IMR-90 (cell line): ENCODE measurements around the gene GRPEL2. TPM values are rescaled to one million over a fixed set of nuclear protein-coding genes. Genes with fewer than 3 reads are reported as not detected.
A peak's percentile ranks its signal among the peaks of the same experiment; 100 is the strongest.
"Not testable (repeated sequence)": the region's sequence is repeated elsewhere in the genome, so short reads cannot be mapped to it uniquely, and the experiment has no call there.

Experiments used
- ATAC-seq: fragments of 200-7000 bp; cut with Tn5 transposase; 2 replicates; pipeline ENCODE4 v1.9.1; 2020; ENCODE audit warnings: low read depth, mild to moderate bottlenecking, moderate library complexity
- BruUV-seq: library from RNA; stranded (reverse); fragments of 400-500 nt; replicated peaks from 2 replicates; lab custom pipeline; 2021; lab: Mats Ljungman, UMichigan
- CTCF ChIA-PET: fragments of 300-600 bp; formaldehyde crosslinking; extraction: SDS; loops from one replicate; lab custom pipeline; 2021; ENCODE audit warnings: antibody characterized with exemption; lab: Yijun Ruan, JAX
- POLR2A ChIA-PET: fragments of 300-600 bp; sonication (Branson Sonifier 250); formaldehyde crosslinking; loops from one replicate; lab custom pipeline; 2022; ENCODE audit warnings: antibody characterized with exemption; ENCODE audit not compliant: unreplicated experiment; lab: Charles Lee
- DNase-seq: peaks from one replicate; pipeline ENCODE4 v3.0.0; 2013
- H2AFZ ChIP-seq: replicated peaks from 2 replicates; pipeline ENCODE3; 2013; ENCODE audit warnings: low read length, mild to moderate bottlenecking; ENCODE audit not compliant: poor library complexity
- H2AK5ac ChIP-seq: 2 replicates; pipeline ENCODE4 v1.6.1; 2013; ENCODE audit warnings: low read depth, low read length, inconsistent platforms
- H2AK9ac ChIP-seq: replicated peaks from 2 replicates; pipeline ENCODE3; 2013; ENCODE audit warnings: mild to moderate bottlenecking, low read depth, low read length, moderate library complexity; ENCODE audit not compliant: poor library complexity
- H2BK120ac ChIP-seq: 2 replicates; pipeline ENCODE4 v1.6.1; 2013; ENCODE audit warnings: low read depth, low read length, inconsistent platforms
- H2BK15ac ChIP-seq: 3 replicates; pipeline ENCODE4 v1.6.1; 2013; ENCODE audit warnings: low read depth, low read length, inconsistent platforms
- H2BK20ac ChIP-seq: 2 replicates; pipeline ENCODE4 v1.6.1; 2013; ENCODE audit warnings: low read depth, mild to moderate bottlenecking, inconsistent platforms, low read length, moderate library complexity
- H2BK5ac ChIP-seq: 2 replicates; pipeline ENCODE4 v1.6.1; 2013; ENCODE audit warnings: mild to moderate bottlenecking, low read depth, low read length, inconsistent platforms; ENCODE audit not compliant: poor library complexity, severe bottlenecking
- H3K14ac ChIP-seq: replicated peaks from 2 replicates; pipeline ENCODE4 v1.6.1; 2013; ENCODE audit warnings: low read depth, low read length, inconsistent platforms
- H3K18ac ChIP-seq: 2 replicates; pipeline ENCODE4 v1.6.1; 2013; ENCODE audit warnings: low read depth, low read length, control low read depth
- H3K23ac ChIP-seq: 2 replicates; pipeline ENCODE4 v1.6.1; 2013; ENCODE audit warnings: low read depth, low read length, inconsistent platforms
- H3K27ac ChIP-seq: 2 replicates; pipeline ENCODE4 v1.5.1; 2013; ENCODE audit warnings: mild to moderate bottlenecking, control low read depth, low read length; ENCODE audit not compliant: insufficient read depth
- H3K27me3 ChIP-seq: 2 replicates; pipeline ENCODE4 v1.6.1; 2013; ENCODE audit warnings: low read length; ENCODE audit not compliant: control insufficient read depth, insufficient read depth
- H3K36me3 ChIP-seq: 2 replicates; pipeline ENCODE4 v1.6.1; 2013; ENCODE audit warnings: low read length, mixed read lengths; ENCODE audit not compliant: control insufficient read depth, insufficient read depth
- H3K4ac ChIP-seq: 2 replicates; pipeline ENCODE4 v1.6.1; 2013; ENCODE audit warnings: low read depth, low read length, inconsistent platforms
- H3K4me1 ChIP-seq: 2 replicates; pipeline ENCODE4 v1.6.1; 2013; ENCODE audit warnings: low read length, mixed read lengths; ENCODE audit not compliant: control insufficient read depth, insufficient read depth
- H3K4me2 ChIP-seq: 2 replicates; pipeline ENCODE4 v1.6.1; 2013; ENCODE audit warnings: low read depth, mild to moderate bottlenecking, control low read depth, low read length, moderate library complexity
- H3K4me3 ChIP-seq: 2 replicates; pipeline ENCODE4 v1.5.1; 2013; ENCODE audit warnings: low read depth, mild to moderate bottlenecking, control low read depth, low read length, moderate library complexity; ENCODE audit not compliant: insufficient read depth
- H3K56ac ChIP-seq: 2 replicates; pipeline ENCODE4 v1.6.1; 2013; ENCODE audit warnings: low read length, inconsistent platforms; ENCODE audit not compliant: insufficient read depth; ENCODE audit errors: extremely low read depth
- H3K79me1 ChIP-seq, 2 experiments: 2 replicates each; pipeline ENCODE4 v1.6.1; 2013; ENCODE audit warnings: low read length in 2 of 2, inconsistent platforms in 1 of 2, low read depth in 1 of 2
- H3K9ac ChIP-seq: 2 replicates; pipeline ENCODE4 v1.6.1; 2013; ENCODE audit warnings: low read depth, low read length, control low read depth
- H3K9me1 ChIP-seq: 2 replicates; pipeline ENCODE4 v1.6.1; 2013; ENCODE audit warnings: low read length, inconsistent platforms; ENCODE audit not compliant: insufficient read depth
- H3K9me3 ChIP-seq: 2 replicates; pipeline ENCODE4 v1.6.1; 2013; ENCODE audit warnings: low read length; ENCODE audit not compliant: control insufficient read depth, insufficient read depth
- H4K20me1 ChIP-seq: 2 replicates; pipeline ENCODE4 v1.6.1; 2013; ENCODE audit warnings: low read length, inconsistent platforms; ENCODE audit not compliant: insufficient read depth
- H4K5ac ChIP-seq: 2 replicates; pipeline ENCODE4 v1.6.1; 2013; ENCODE audit warnings: mild to moderate bottlenecking, low read depth, low read length, control low read depth
- H4K8ac ChIP-seq, 2 experiments: 2 replicates each; pipeline ENCODE4 v1.6.1; 2013; ENCODE audit warnings: low read depth in 2 of 2, low read length in 2 of 2, control low read depth in 1 of 2, inconsistent platforms in 1 of 2
- H4K91ac ChIP-seq: 2 replicates; pipeline ENCODE4 v1.6.1; 2013; ENCODE audit warnings: low read depth, low read length, inconsistent platforms; ENCODE audit not compliant: insufficient read depth
- BHLHE40 ChIP-seq: fragments of 150-350 bp; IDR thresholded peaks from 2 replicates; pipeline ENCODE4 v1.6.1; 2016; ENCODE audit warnings: mild to moderate bottlenecking, low read depth, low read length
- FOS ChIP-seq: fragments of 150-350 bp; IDR thresholded peaks from 2 replicates; pipeline ENCODE4 v1.6.1; 2016; ENCODE audit warnings: low read depth, low read length
- MAZ ChIP-seq: IDR thresholded peaks from 2 replicates; pipeline ENCODE4 v1.6.1; 2012; ENCODE audit warnings: low read depth, mild to moderate bottlenecking, low read length, improper control_type of control experiment, moderate library complexity, borderline replicate concordance
- WGBS, 2 experiments: methylation state at CpG; one replicate each; pipeline versions ENCODE4 v1.1.5 to v1.1.7; 2013; ENCODE audit warnings: missing lambda C conversion rate in 2 of 2; ENCODE audit not compliant: insufficient read length in 1 of 2; ENCODE audit errors: extremely low coverage in 2 of 2; 5-methylcytosine and 5-hydroxymethylcytosine counted together
- dilution Hi-C: fragments of 300-500 bp; cut with HindIII; formaldehyde crosslinking; loops from one replicate; pipeline ENCODE4 v1.14.3; 2018; ENCODE audit warnings: low sequenced_read_pairs; ENCODE audit not compliant: unreplicated experiment
- in situ Hi-C: fragments of 300-500 bp; cut with MboI; formaldehyde crosslinking; loops from 3 replicates; pipeline ENCODE4 v1.14.3; 2019; ENCODE audit warnings: low sequenced_read_pairs, inconsistent platforms, mixed read lengths
- intact Hi-C: fragments of 100-400 bp; cut with micrococcal nuclease; formaldehyde crosslinking; loops from 2 replicates; pipeline ENCODE4 v1.10.0; 2022
- polyA plus RNA-seq, 3 experiments: library from polyadenylated mRNA; depleted of rRNA; stranded (reverse); fragments of >200 nt; gene quantifications; 2 replicates each; pipeline ENCODE4 v1.2.3, GENCODE V29; 2012; ENCODE audit warnings: low replicate concordance in 1 of 3
- total RNA-seq: library from RNA; depleted of rRNA; stranded (reverse); fragments of >200 nt; gene quantifications from 2 replicates; pipeline ENCODE4 v1.2.3, GENCODE V29; 2012
- TF ChIP-seq, protein P1 (sequence below): fragments of 150-350 bp; IDR thresholded peaks from 2 replicates; pipeline ENCODE4 v1.6.1; 2017; ENCODE audit warnings: mild to moderate bottlenecking, antibody characterized with exemption, low read length, low read depth
- TF ChIP-seq, protein P2 (sequence below): conservative IDR thresholded peaks from 2 replicates; pipeline ENCODE4 v1.5.1; 2012; ENCODE audit warnings: mild to moderate bottlenecking, low read depth, low read length, improper control_type of control experiment

GRPEL2 gene
- total and polyA plus RNA-seq, 2 of the 4 experiments (the other 2 are of a cell fraction), result 6.2 to 18.1 TPM

DNA sequence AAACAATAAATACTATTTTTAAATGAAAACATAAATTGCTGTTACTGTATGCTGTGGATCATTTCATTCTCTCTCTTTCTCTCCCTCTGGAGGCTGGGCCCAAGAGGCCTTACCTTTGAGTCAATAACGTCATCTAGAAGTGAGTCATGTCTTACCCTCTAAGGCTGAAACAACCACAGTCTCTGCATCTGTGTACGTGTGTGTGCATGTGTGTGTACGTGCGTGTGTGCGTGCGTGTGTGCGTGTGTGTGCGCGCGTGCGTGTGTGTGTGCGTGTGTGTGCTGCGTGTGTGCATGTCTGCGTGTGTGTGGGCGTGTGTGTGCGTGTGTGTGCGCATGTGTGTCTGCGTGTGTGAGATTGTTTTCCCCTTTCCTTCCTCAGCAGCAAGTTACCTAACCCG, 47.4 kb downstream of the GRPEL2 start:
- H2AK5ac ChIP-seq, result peak overlapping the region; percentile 91
- H4K5ac ChIP-seq, result no peak overlapping the region
- H3K4ac ChIP-seq, result no peak overlapping the region
- H4K20me1 ChIP-seq, result no peaks in the 10 kb centered on the region; the same call in 1 of the 2 replicates
- H3K9ac ChIP-seq, result no peak overlapping the region
- no peaks in the 10 kb centered on the region for H3K36me3 ChIP-seq
- no TSS peak for BruUV-seq
- in situ Hi-C loops (no loop called here), dilution Hi-C loops (no loop called here), intact Hi-C loops (no loop called here)
- H2BK120ac ChIP-seq, result no peak overlapping the region
- H3K79me1 ChIP-seq, result peaks cover 0 to 1% of the 10 kb centered on the region in 2 experiments; a peak in 1 of 4 replicates
- ATAC-seq, result no peak
- H3K9me3 ChIP-seq, result peaks cover 2% of the 10 kb centered on the region
- peak overlapping the region; percentile 24 for H2AFZ ChIP-seq
- no peak overlapping the region for H3K4me2 ChIP-seq
- no peak overlapping the region for H3K18ac ChIP-seq
- H2BK20ac ChIP-seq, result no peak overlapping the region
- peaks cover 6% of the 10 kb centered on the region for H3K9me1 ChIP-seq
- peaks cover 8% of the 10 kb centered on the region for H3K4me1 ChIP-seq
- no peak overlapping the region for H2AK9ac ChIP-seq
- H3K56ac ChIP-seq, result no peak overlapping the region
- DNase-seq, result peak; percentile 87
- H3K4me3 ChIP-seq, result no peak overlapping the region
- H4K8ac ChIP-seq, result no peak overlapping the region
- peak overlapping the region; percentile 74 for H2BK5ac ChIP-seq
- H3K14ac ChIP-seq, result 0 out of 2 replicates have a peak overlapping the region, but pooled peaks have one; percentile 48
- H4K91ac ChIP-seq, result no peak overlapping the region
- 92% methylated on average over 2 of the region's 19 CpGs; no CpG with 5 or more reads in 1 of the 2 experiments for WGBS, 2 experiments
- TF ChIP-seq, protein P1, sequence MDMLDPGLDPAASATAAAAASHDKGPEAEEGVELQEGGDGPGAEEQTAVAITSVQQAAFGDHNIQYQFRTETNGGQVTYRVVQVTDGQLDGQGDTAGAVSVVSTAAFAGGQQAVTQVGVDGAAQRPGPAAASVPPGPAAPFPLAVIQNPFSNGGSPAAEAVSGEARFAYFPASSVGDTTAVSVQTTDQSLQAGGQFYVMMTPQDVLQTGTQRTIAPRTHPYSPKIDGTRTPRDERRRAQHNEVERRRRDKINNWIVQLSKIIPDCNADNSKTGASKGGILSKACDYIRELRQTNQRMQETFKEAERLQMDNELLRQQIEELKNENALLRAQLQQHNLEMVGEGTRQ, result no peak
- TF ChIP-seq, protein P2, sequence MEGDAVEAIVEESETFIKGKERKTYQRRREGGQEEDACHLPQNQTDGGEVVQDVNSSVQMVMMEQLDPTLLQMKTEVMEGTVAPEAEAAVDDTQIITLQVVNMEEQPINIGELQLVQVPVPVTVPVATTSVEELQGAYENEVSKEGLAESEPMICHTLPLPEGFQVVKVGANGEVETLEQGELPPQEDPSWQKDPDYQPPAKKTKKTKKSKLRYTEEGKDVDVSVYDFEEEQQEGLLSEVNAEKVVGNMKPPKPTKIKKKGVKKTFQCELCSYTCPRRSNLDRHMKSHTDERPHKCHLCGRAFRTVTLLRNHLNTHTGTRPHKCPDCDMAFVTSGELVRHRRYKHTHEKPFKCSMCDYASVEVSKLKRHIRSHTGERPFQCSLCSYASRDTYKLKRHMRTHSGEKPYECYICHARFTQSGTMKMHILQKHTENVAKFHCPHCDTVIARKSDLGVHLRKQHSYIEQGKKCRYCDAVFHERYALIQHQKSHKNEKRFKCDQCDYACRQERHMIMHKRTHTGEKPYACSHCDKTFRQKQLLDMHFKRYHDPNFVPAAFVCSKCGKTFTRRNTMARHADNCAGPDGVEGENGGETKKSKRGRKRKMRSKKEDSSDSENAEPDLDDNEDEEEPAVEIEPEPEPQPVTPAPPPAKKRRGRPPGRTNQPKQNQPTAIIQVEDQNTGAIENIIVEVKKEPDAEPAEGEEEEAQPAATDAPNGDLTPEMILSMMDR, result no peak
- TF ChIP-seq FOS (peak; percentile 45; the same call in 1 of the 2 replicates), MAZ (peak; percentile 8; the same call in 1 of the 2 replicates), BHLHE40 (peak; percentile 5; the same call in 1 of the 2 replicates)
- H2BK15ac ChIP-seq, result peak overlapping the region; percentile 19; the same call in 2 of the 3 replicates
- no peak overlapping the region for H3K27ac ChIP-seq
- H3K27me3 ChIP-seq, result no peaks in the 10 kb centered on the region
- no peak overlapping the region for H3K23ac ChIP-seq
- CTCF ChIA-PET, result no interaction called here
- POLR2A ChIA-PET, result interaction anchor here (0.6 kb wide), 1 partner anchor 152 kb away, joined by 9 read pairs; no protein-coding TSS in a partner anchor

DNA sequence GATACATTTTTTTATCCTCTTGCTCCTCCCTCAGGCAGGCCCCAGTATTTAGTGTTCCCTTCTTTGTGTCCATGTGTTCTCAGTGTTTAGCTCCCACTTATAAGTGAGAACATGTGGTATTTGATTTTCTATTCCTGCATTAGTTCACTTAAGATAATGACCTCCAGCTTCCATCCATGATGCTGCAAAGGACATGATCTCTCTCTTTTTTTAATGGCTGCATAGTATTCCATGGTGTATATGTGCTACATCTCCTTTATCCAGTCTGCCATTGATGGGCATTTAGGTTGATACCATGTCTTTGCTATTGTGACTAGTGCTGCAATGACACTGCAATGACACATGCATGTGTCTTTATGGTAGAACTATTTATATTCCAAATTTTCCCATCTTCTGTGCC, 49.7 kb downstream of the GRPEL2 start:
- not testable (repeated sequence) for ATAC-seq

More for the DNA sequence above, 49.7 kb downstream of the GRPEL2 start:
- H3K4me1 ChIP-seq, H3K36me3 ChIP-seq, H4K5ac ChIP-seq, H3K27me3 ChIP-seq, dilution Hi-C loops, H2AFZ ChIP-seq, H2AK5ac ChIP-seq, H4K91ac ChIP-seq, in situ Hi-C loops, DNase-seq, H3K4ac ChIP-seq, H2BK120ac ChIP-seq, H3K9ac ChIP-seq, H2BK15ac ChIP-seq, H4K8ac ChIP-seq, H3K14ac ChIP-seq, H3K79me1 ChIP-seq, H3K18ac ChIP-seq, H2BK5ac ChIP-seq, intact Hi-C loops, H3K4me3 ChIP-seq, H3K56ac ChIP-seq, H3K9me3 ChIP-seq, POLR2A ChIA-PET, H3K23ac ChIP-seq, H3K9me1 ChIP-seq, H4K20me1 ChIP-seq, BruUV-seq, H3K27ac ChIP-seq, H2AK9ac ChIP-seq, H3K4me2 ChIP-seq, H2BK20ac ChIP-seq: not testable (repeated sequence)
- CTCF ChIA-PET, result interaction anchor here (1.4 kb wide), 1 partner anchor 39 kb away, joined by 4 read pairs; no protein-coding TSS in a partner anchor
